Fibroblast of mammary gland (primary cell): ENCODE measurements around the gene SPIB.

ENCODE experiments used
- DNase-seq: peaks from one replicate; pipeline ENCODE4 v3.0.0-alpha.2; 2010; ENCODE audit warnings: low read depth
- H3K4me3 ChIP-seq: 2 replicates; pipeline ENCODE4 v1.5.1; 2011; ENCODE audit warnings: low read depth, mild to moderate bottlenecking, low read length, moderate library complexity; ENCODE audit not compliant: control insufficient read depth
- TF ChIP-seq, protein P1 (sequence below): conservative IDR thresholded peaks from 2 replicates; pipeline ENCODE4 v1.5.1; 2011; ENCODE audit warnings: low read depth, low read length, inconsistent platforms; ENCODE audit not compliant: control insufficient read depth, insufficient read depth

SPIB gene

GRCh38 chr19:50477751-50478515 lies 59.2 kb downstream of the SPIB start:
- TF ChIP-seq, protein P1, sequence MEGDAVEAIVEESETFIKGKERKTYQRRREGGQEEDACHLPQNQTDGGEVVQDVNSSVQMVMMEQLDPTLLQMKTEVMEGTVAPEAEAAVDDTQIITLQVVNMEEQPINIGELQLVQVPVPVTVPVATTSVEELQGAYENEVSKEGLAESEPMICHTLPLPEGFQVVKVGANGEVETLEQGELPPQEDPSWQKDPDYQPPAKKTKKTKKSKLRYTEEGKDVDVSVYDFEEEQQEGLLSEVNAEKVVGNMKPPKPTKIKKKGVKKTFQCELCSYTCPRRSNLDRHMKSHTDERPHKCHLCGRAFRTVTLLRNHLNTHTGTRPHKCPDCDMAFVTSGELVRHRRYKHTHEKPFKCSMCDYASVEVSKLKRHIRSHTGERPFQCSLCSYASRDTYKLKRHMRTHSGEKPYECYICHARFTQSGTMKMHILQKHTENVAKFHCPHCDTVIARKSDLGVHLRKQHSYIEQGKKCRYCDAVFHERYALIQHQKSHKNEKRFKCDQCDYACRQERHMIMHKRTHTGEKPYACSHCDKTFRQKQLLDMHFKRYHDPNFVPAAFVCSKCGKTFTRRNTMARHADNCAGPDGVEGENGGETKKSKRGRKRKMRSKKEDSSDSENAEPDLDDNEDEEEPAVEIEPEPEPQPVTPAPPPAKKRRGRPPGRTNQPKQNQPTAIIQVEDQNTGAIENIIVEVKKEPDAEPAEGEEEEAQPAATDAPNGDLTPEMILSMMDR = no peak
- no peak overlapping the region for H3K4me3 ChIP-seq

GRCh38 chr19:50478901-50479715 lies 60.4 kb downstream of the SPIB start:
- peak; percentile 54 for DNase-seq
- no peak overlapping the region for H3K4me3 ChIP-seq

More at GRCh38 chr19:50477751-50478515, 59.2 kb downstream of the SPIB start:
- DNase-seq = no peak

GRCh38 chr19:50479761-50480251 lies 61.1 kb downstream of the SPIB start:
- TF ChIP-seq, protein P1 = no peak
- H3K4me3 ChIP-seq = no peak overlapping the region
- DNase-seq = no peak

More at GRCh38 chr19:50478901-50479715, 60.4 kb downstream of the SPIB start:
- TF ChIP-seq, protein P1 = peak; percentile 74

DNA sequence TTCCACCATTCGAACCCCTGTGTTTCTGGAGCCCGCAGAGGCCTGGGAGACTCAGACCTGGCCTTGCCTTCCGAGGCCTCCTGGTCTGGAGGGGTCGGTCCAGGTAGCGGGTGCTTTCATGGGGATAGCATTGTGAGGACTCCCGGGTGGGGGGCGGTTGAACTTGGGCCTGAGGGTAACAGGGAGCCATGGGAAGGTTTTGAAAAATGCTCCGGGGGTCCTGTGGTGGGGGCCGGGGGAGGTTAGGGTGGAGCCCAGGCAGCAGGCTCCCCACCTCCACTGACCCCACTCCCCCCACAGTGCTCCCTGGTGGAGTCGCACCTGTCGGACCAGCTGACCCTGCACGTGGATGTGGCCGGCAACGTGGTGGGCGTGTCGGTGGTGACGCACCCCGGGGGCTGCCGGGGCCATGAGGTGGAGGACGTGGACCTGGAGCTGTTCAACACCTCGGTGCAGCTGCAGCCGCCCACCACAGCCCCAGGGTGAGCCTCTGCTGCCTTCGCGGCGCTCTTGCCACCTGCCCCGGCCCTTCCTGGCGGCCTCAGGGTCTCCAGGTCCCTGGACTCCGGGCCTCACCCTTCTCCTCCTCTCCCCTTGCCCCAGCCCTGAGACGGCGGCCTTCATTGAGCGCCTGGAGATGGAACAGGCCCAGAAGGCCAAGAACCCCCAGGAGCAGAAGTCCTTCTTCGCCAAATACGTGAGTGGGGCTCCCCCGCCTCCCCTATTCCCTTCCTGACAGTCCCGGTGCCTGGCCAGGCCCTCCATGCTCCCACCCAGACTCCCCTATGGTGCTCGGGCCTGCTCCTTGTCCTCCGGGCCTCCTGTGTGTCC lies 61.8 kb downstream of the SPIB start:
- no peak for DNase-seq
- TF ChIP-seq, protein P1 = no peak
- no peak overlapping the region for H3K4me3 ChIP-seq
